HG03135 (cell line): ENCODE data around the gene WDR4.
"Not testable (repeated sequence)": the region's sequence is repeated elsewhere in the genome, so short reads cannot be mapped to it uniquely, and the experiment has no call there.

Experiments
- ATAC-seq: cut with Tn5 transposase; IDR thresholded peaks from one replicate; pipeline ENCODE4 v1.9.1; 2021; ENCODE audit warnings: mild to moderate bottlenecking, moderate library complexity; ENCODE audit not compliant: unreplicated experiment

Gene WDR4

GRCh38 chr21:42878993-42879787 is at the start of gene WDR4:
TSS of gene WDR4 (minus strand) at chr21:42879539. CDS start at chr21:42879495, 44 bp downstream.
- peak; percentile 87 for ATAC-seq

GRCh38 chr21:42927474-42928200 is 48.3 kb upstream of the WDR4 start:
- ATAC-seq: not testable (repeated sequence)

GRCh38 chr21:42925114-42925926 is 46.0 kb upstream of the WDR4 start, which contains the start of gene ERVH48-1:
TSS of gene ERVH48-1 (minus strand) at chr21:42925630. CDS start at chr21:42919006, 6,624 bp downstream.
- ATAC-seq: no peak

- no peak for ATAC-seq
Observed at GRCh38 chr21:42924433-42924751, 45.1 kb upstream of the WDR4 start.

- ATAC-seq: peak; percentile 81
Observed at GRCh38 chr21:42923553-42924432, 44.5 kb upstream of the WDR4 start.

GRCh38 chr21:42922918-42923317 is 43.6 kb upstream of the WDR4 start:
- no peak for ATAC-seq

GRCh38 chr21:42921927-42922326 is 42.6 kb upstream of the WDR4 start:
- ATAC-seq: no peak

- ATAC-seq: no peak
Observed at GRCh38 chr21:42918291-42918690, 39.0 kb upstream of the WDR4 start.

- no peak for ATAC-seq
Observed at GRCh38 chr21:42913476-42913875, 34.1 kb upstream of the WDR4 start.

- not testable (repeated sequence) for ATAC-seq
Observed at GRCh38 chr21:42911920-42912319, 32.6 kb upstream of the WDR4 start.

GRCh38 chr21:42908484-42908883 is 29.1 kb upstream of the WDR4 start:
- not testable (repeated sequence) for ATAC-seq

GRCh38 chr21:42906233-42906632 is 26.9 kb upstream of the WDR4 start:
- no peak for ATAC-seq

GRCh38 chr21:42905195-42905594 is 25.9 kb upstream of the WDR4 start:
- ATAC-seq: no peak

- no peak for ATAC-seq
Observed at GRCh38 chr21:42903817-42904216, 24.5 kb upstream of the WDR4 start.

GRCh38 chr21:42900446-42900845 is 21.1 kb upstream of the WDR4 start:
- no peak for ATAC-seq

GRCh38 chr21:42892931-42893755 is 13.8 kb upstream of the WDR4 start, which contains the start of gene NDUFV3:
TSS of gene NDUFV3 (plus strand) at chr21:42893309. CDS start at chr21:42893334, 25 bp downstream.
- ATAC-seq: peak; percentile 89

GRCh38 chr21:42892582-42892930 is 13.2 kb upstream of the WDR4 start:
- ATAC-seq: no peak

GRCh38 chr21:42887326-42887725 is 8.0 kb upstream of the WDR4 start:
- ATAC-seq: no peak

- ATAC-seq: no peak
Observed at GRCh38 chr21:42883921-42884320, 4.6 kb upstream of the WDR4 start.
